IPS-11a (cell line): ENCODE measurements around the gene RPUSD2.
A peak's percentile ranks its signal among the peaks of the same experiment; 100 is the strongest.

Experiments
- H3K4me3 ChIP-seq: one replicate; pipeline ENCODE4 v1.5.1; 2013; ENCODE audit warnings: low read depth, low read length, control low read depth

Gene RPUSD2

GRCh38 chr15:40569129-40569953, at the start of gene RPUSD2:
TSS of gene RPUSD2 (plus strand) at chr15:40569299. CDS start at chr15:40569338, 39 bp downstream.
- H3K4me3 ChIP-seq = peak within 1 kb of the TSS; percentile 93

DNA sequence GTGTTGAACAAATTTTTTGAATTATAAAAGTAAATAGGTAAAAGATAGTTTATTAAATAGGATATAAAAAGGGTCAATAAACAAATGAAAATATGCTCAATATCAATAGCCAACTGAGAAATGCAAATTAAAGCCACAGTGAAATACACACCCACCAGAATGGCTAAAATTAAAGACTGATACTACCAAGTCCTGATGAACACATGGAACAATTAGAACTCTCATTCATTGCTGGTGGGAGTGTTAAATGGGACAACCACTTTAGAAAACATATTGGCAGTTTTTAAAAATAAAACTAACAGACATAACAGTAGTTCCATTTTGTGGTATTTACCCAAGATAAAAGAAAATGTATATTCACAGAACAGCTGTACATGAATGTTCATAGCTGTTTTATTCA, 45.5 kb upstream of the RPUSD2 start:
- no peak overlapping the region for H3K4me3 ChIP-seq

DNA sequence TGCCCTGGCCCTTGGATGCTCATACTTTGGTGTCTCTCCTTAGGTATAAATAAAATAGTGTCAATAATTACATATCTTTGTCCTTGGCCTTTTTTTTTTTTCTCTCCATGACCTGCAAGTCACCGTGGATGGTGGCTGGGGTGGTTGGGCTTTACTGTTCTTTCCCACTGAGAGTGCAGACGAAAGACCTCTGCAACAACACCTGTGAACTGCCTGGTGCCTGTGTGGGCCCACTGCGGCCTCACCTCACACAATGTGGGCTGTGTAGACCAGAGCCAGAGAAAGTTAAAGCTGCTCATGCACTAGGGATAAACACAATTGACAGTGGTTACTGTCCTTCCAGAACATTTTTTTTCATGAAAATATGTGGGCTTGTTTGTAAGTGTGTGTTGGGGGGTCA, 43.2 kb upstream of the RPUSD2 start:
- no peak overlapping the region for H3K4me3 ChIP-seq

GRCh38 chr15:40528801-40529200, 40.3 kb upstream of the RPUSD2 start:
- no peak overlapping the region for H3K4me3 ChIP-seq

GRCh38 chr15:40533763-40534364, 35.2 kb upstream of the RPUSD2 start:
- H3K4me3 ChIP-seq = no peak overlapping the region

GRCh38 chr15:40534371-40534770, 34.7 kb upstream of the RPUSD2 start:
- H3K4me3 ChIP-seq = no peak overlapping the region

GRCh38 chr15:40536501-40536900, 32.6 kb upstream of the RPUSD2 start:
- no peak overlapping the region for H3K4me3 ChIP-seq

- H3K4me3 ChIP-seq = no peak overlapping the region
Measured at GRCh38 chr15:40538976-40539375, 30.1 kb upstream of the RPUSD2 start.

DNA sequence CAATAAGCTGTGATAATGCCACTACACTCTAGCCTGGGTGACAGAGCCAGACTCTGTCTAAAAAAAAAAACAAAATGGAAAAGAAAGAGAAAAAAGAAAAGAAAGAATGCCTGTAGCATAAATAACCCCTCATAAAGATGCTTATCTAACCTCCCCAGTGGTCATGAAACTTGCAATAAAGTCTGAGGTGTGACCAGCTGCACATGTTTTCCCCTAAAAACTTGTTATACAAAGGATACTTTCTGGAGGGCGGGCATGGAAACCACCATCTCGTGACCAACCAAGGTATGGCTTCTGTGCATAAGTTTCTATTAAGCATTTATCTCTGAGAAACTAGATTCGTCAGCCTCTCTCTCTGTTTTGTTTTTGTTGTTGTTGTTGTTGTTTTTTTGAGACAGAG, 26.0 kb upstream of the RPUSD2 start:
- H3K4me3 ChIP-seq = no peak overlapping the region

DNA sequence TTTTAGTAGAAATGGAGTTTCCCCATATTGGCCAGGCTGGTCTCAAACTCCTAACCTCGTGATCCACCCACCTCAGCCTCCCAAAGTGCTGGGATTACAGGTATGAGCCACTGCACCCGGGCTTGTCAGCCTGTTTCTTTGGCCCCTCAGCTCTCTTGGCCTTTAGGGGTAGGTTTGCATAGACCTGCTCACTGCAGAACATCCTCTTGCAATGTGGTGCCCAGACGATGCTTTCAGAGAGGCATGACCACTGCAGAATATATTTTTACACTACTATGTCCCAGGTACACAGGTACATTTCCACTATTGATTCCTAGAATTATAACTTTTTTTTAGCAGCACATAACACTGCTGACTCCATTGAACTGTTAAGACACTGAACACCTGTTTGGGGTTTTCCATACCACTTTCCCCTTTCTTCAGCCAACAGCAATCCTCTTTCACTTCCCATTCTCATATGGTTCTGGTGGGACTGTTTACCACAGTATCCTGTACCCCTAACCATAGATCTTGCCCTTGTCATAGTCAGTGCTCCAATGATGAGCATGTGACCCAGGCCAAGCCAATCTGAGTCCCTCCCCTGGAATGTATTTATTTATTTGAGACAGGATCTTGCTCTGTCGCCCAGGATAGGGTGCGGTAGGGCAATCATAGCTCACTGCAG, 25.3 kb upstream of the RPUSD2 start:
- no peak overlapping the region for H3K4me3 ChIP-seq

- H3K4me3 ChIP-seq = no peak overlapping the region
Measured at GRCh38 chr15:40545457-40545856, 23.6 kb upstream of the RPUSD2 start.

DNA sequence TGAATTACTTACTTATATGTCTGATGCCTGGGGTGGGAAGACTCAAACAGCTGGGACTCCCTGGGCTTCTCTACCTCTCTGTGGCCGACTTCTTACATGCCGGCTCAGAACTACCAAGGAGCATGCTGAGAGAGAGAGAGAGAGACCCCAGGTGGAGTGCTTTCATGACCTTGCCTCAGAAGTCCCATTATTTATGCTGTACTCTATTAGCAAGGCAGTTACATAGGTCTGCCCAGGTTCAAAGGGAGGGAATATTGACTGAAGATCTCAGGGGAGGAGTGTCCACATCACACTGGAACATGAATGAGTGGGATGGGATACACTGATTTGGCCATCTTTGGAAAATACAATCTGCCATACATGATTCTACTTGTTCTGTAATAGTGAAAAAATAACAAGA, 20.5 kb upstream of the RPUSD2 start:
- H3K4me3 ChIP-seq = no peak overlapping the region

- H3K4me3 ChIP-seq = no peak overlapping the region
Measured at GRCh38 chr15:40549894-40550293, 19.2 kb upstream of the RPUSD2 start.

DNA sequence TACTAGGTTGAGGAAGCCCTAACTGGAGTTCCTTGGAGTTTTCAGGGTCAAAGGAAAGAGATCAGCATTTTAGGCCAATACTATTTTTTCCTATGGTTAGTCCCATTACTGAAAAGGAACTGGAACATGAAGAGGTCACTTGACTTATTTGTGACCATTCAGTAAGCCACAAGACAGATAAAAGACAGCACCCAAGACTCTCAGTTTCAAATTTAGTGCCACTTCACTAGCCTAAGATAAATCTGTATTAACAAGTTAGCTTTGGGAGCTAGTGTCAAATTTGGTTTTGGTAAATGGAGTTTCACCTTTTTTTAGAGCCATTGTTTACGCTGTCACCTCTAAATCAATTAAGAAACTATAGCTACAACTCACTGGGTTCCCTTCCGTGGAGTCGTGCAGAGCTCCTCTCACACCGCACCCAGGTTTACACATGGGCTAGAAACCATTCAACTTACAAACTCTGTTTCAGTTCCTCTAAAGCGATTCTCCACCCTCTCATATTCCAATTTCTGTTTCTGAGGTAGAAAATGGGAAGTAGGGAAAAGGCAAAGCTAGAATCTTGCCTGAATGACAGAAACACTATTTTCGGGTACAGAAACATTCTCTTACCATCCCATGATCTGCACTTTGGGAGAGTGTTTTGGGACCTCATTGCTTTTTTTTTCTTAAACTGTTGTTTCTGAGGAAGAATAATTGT, 18.6 kb upstream of the RPUSD2 start:
- H3K4me3 ChIP-seq = no peak overlapping the region

DNA sequence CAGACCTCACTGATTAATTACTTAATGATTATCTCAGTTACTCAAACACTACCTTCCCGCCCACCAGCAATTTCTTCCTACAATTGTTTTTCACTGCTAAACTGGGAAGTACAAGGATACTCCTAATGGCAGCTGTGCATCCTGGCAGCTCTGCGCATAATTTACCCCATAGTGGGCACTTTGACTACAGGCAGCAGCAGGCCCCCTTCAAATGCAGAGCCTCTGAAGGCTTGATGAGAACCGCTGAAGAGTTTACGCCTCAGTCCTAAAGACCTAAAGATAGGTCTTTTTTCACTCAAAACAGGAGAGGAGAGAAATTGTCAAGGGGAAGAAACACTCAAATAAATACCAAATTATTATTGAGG, 15.0 kb upstream of the RPUSD2 start:
- no peak overlapping the region for H3K4me3 ChIP-seq

GRCh38 chr15:40555876-40556275, 13.2 kb upstream of the RPUSD2 start:
- H3K4me3 ChIP-seq = no peak overlapping the region

DNA sequence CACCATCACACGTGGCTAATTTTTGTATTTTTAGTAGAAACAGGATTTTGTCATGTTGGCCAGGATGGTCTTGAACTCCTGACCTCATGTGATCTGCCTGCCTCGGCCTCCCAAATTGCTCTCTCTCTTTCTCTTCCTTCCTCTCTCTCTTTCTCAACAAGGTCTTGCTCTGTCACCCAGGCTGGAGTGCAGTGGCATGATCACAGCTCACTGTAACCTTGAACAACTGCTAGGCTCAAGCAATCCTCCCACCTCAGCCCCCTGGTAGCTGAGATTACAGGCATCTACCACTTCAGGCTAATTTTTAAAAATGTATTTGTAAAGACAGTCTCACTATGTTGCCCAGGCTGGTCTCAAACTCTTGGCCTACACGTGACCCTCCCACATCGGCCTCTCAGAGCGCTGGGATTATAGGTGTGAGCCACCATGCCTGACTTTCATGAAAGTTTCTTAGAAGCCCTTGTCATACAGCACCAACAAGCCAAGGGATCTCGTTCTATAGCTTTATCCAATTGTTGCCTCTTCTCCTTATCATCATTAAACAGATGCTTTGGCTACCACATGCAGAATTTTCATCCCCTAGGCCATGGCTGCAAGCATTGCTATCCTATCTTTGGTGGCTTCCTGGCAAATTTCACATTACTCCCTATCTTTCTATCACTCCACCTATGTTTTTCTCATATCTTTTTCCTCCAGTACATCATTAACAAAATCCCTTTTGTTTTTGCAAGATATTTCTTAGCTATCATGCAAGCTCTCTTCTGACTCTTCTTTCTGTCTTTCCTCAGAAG, 10.0 kb upstream of the RPUSD2 start:
- no peak overlapping the region for H3K4me3 ChIP-seq

GRCh38 chr15:40562691-40563090, 6.4 kb upstream of the RPUSD2 start:
- no peak overlapping the region for H3K4me3 ChIP-seq

DNA sequence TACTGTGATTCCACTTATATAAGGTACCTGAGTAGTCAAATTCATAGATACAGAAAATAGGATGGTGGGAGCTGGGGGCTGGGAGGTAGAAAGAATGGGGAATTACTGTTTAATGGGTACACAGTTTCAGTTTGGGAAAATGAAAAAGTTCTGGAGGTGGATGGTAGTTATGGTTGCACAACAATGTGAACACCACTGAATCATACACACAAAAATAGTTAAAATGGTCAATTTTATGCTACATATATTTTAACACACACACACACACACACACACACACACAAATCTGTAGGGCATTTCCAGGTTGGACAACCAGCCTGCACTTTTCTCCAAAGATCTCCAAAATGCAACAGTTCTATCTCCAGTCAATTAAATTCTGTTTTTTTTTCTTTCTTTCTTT, 5.7 kb upstream of the RPUSD2 start:
- no peak overlapping the region for H3K4me3 ChIP-seq

GRCh38 chr15:40564591-40565332, 4.3 kb upstream of the RPUSD2 start, which contains the start of gene CCDC32:
TSS of gene CCDC32 (minus strand) at chr15:40565042. CDS start at chr15:40563015, 2,027 bp downstream.
- H3K4me3 ChIP-seq = peak within 1 kb of the TSS; percentile 79
